HL-60/S4 treated with retinoic acid at 250 ng/mL for 4 days and 3 days (cell line): Measurements from ENCODE around the gene LGR4.

ENCODE experiments used
- in situ Hi-C: fragments of 300-500 bp; cut with MboI; formaldehyde crosslinking; loops from 2 replicates; pipeline ENCODE4 v1.7.0; 2022; ENCODE audit warnings: low sequenced_read_pairs

The LGR4 gene

GRCh38 chr11:27387362-27387761 is 85.2 kb downstream of the LGR4 start:
- in situ Hi-C loops, result no loop called here

- in situ Hi-C loops, result no loop called here
Measured at GRCh38 chr11:27386181-27386845, 86.3 kb downstream of the LGR4 start.

GRCh38 chr11:27385245-27385644 is 87.3 kb downstream of the LGR4 start:
- in situ Hi-C loops, result no loop called here

- in situ Hi-C loops, result no loop called here
Measured at GRCh38 chr11:27384227-27384626, 88.4 kb downstream of the LGR4 start.

GRCh38 chr11:27383645-27384044 is 88.9 kb downstream of the LGR4 start:
- in situ Hi-C loops, result no loop called here

- in situ Hi-C loops, result no loop called here
Measured at GRCh38 chr11:27381238-27381666, 91.3 kb downstream of the LGR4 start.

- in situ Hi-C loops, result no loop called here
Measured at GRCh38 chr11:27380771-27381170, 91.8 kb downstream of the LGR4 start.

- in situ Hi-C loops, result no loop called here
Measured at GRCh38 chr11:27379449-27379848, 93.1 kb downstream of the LGR4 start.

GRCh38 chr11:27375370-27375769 is 97.2 kb downstream of the LGR4 start:
- in situ Hi-C loops, result no loop called here

GRCh38 chr11:27373856-27374602 is 98.6 kb downstream of the LGR4 start:
- in situ Hi-C loops, result no loop called here

GRCh38 chr11:27373392-27373791 is 99.2 kb downstream of the LGR4 start:
- in situ Hi-C loops, result no loop called here

GRCh38 chr11:27372164-27372563 is 100.4 kb downstream of the LGR4 start:
- in situ Hi-C loops, result no loop called here

GRCh38 chr11:27371489-27371888 is 101.1 kb downstream of the LGR4 start:
- in situ Hi-C loops, result no loop called here

- in situ Hi-C loops, result no loop called here
Measured at GRCh38 chr11:27370374-27370773, 102.2 kb downstream of the LGR4 start.

- in situ Hi-C loops, result no loop called here
Measured at GRCh38 chr11:27367881-27368280, 104.7 kb downstream of the LGR4 start.

GRCh38 chr11:27363576-27364117 is 108.9 kb downstream of the LGR4 start:
- in situ Hi-C loops, result no loop called here

GRCh38 chr11:27362749-27363575 is 109.6 kb downstream of the LGR4 start, which contains the start of gene CCDC34:
TSS of gene CCDC34 (minus strand) at chr11:27363215. CDS start at chr11:27363194, 21 bp downstream.
- in situ Hi-C loops, result no loop called here

- in situ Hi-C loops, result no loop called here
Measured at GRCh38 chr11:27361649-27362431, 110.8 kb downstream of the LGR4 start.

GRCh38 chr11:27358296-27358695 is 114.3 kb downstream of the LGR4 start:
- in situ Hi-C loops, result no loop called here

- in situ Hi-C loops, result no loop called here
Measured at GRCh38 chr11:27357250-27357649, 115.3 kb downstream of the LGR4 start.
